ENCODE results near the gene NDUFB4. TPM values are rescaled to one million over a fixed set of nuclear protein-coding genes. Genes with fewer than 3 reads are reported as not detected.
A peak's percentile ranks its signal among the peaks of the same experiment; 100 is the strongest.

The NDUFB4 gene
- total RNA-seq, 1 donor from 2014 or later = 119 TPM

DNA sequence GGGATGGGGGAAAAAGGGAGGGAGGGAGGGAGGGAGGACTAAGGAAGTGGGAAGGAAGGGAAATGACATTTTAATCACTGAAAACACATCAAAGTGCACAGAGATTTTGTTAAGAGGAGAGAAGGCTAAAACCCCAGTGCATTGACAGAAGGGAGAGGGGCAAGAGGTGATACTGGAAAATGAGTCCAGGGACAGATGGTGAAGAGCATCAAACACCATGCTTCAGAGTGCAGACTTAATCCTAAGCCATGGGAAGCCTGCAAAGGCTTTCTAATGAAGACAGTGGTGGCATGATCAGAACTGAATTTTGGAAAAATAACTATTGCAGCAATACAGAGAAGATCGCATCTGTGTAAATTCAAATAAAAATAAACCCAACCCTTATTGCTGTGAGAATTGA lies 44.1 kb downstream of the NDUFB4 start:
- H3K27me3 Mint-ChIP-seq (ENCODE audit: unreplicated experiment) = no peaks in the 10 kb centered on the region
- peaks cover 9% of the 10 kb centered on the region for H3K4me1 Mint-ChIP-seq (ENCODE audit: low read depth, unreplicated experiment)
- no peaks in the 10 kb centered on the region for H3K36me3 Mint-ChIP-seq (ENCODE audit: unreplicated experiment)
- no peak overlapping the region for H3K27ac Mint-ChIP-seq (ENCODE audit: unreplicated experiment)
- TF ChIP-seq, protein P1, sequence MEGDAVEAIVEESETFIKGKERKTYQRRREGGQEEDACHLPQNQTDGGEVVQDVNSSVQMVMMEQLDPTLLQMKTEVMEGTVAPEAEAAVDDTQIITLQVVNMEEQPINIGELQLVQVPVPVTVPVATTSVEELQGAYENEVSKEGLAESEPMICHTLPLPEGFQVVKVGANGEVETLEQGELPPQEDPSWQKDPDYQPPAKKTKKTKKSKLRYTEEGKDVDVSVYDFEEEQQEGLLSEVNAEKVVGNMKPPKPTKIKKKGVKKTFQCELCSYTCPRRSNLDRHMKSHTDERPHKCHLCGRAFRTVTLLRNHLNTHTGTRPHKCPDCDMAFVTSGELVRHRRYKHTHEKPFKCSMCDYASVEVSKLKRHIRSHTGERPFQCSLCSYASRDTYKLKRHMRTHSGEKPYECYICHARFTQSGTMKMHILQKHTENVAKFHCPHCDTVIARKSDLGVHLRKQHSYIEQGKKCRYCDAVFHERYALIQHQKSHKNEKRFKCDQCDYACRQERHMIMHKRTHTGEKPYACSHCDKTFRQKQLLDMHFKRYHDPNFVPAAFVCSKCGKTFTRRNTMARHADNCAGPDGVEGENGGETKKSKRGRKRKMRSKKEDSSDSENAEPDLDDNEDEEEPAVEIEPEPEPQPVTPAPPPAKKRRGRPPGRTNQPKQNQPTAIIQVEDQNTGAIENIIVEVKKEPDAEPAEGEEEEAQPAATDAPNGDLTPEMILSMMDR (IDR thresholded peaks at IDR 0.05; ENCODE audit: partially characterized antibody, unreplicated experiment) = no peak
- no peaks in the 10 kb centered on the region for H3K9me3 Mint-ChIP-seq (ENCODE audit: unreplicated experiment)
- no peak for DNase-seq
- H3K4me3 Mint-ChIP-seq (ENCODE audit: unreplicated experiment) = no peak overlapping the region

DNA sequence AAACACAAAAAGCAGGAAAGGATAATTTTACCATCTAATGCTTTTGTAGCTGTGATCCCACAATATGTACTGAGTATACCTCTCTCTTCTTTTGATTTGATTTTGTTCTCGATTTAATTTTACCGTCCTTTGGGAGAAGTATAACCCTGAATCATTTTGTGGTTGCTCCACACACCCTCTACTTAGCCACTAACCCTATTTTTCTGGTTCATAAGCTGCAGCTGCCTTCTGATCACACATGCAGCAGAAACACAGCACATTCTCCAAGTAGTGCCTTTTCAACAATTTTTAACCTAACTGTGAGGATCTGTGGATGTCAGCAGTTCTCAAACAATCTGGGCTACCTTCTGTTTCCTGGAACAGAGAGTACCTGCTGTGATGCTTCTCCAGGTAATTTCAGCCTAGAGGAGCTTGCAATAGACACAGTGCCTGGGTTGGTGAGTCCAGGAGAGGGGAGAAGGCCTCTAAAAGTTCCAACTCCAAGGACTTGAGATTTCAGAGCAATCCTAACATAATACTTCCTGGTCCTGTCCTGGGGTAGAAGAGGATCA lies 45.6 kb downstream of the NDUFB4 start:
- Mint-ChIP-seq H3K27me3 (ENCODE audit: unreplicated experiment) (no peaks in the 10 kb centered on the region), H3K4me1 (ENCODE audit: low read depth, unreplicated experiment) (peaks cover 17% of the 10 kb centered on the region), H3K27ac (ENCODE audit: unreplicated experiment) (no peak overlapping the region), H3K36me3 (ENCODE audit: unreplicated experiment) (no peaks in the 10 kb centered on the region), H3K9me3 (ENCODE audit: unreplicated experiment) (no peaks in the 10 kb centered on the region), H3K4me3 (ENCODE audit: unreplicated experiment) (no peak overlapping the region)
- DNase-seq = no peak
- TF ChIP-seq, protein P1 (IDR thresholded peaks at IDR 0.05; ENCODE audit: partially characterized antibody, unreplicated experiment) = no peak

DNA sequence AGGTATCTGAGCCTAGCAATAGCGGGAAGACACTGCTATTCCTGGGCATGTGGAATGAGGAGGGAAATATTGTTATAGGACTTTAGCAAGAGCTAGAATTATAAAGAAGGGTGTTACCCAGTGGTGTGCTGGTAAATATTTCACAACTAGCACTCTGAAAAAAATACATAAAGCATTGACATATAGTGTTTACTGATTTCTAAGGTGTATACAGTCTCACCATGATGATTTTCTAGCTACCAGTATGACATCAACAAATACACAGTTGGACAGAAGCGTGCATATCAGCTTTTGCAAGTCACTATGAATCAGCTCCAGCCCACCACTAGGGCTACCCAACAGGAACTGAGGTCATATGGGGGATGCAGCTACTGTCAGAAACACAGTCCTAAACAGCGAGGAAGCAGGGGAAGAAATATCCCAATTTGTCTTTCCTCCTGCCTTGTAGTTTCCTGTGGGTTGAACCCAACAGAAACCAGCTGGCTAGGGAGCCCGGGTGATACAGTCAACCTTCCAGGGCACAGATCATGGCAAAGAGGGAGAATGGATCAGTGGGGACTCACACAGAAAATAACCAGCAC lies 46.3 kb downstream of the NDUFB4 start:
- H3K4me1 Mint-ChIP-seq (ENCODE audit: low read depth, unreplicated experiment) = peaks cover 20% of the 10 kb centered on the region
- H3K9me3 Mint-ChIP-seq (ENCODE audit: unreplicated experiment) = no peaks in the 10 kb centered on the region
- H3K27ac Mint-ChIP-seq (ENCODE audit: unreplicated experiment) = no peak overlapping the region
- no peaks in the 10 kb centered on the region for H3K36me3 Mint-ChIP-seq (ENCODE audit: unreplicated experiment)
- H3K27me3 Mint-ChIP-seq (ENCODE audit: unreplicated experiment) = no peaks in the 10 kb centered on the region
- TF ChIP-seq, protein P1 (IDR thresholded peaks at IDR 0.05; ENCODE audit: partially characterized antibody, unreplicated experiment) = no peak
- H3K4me3 Mint-ChIP-seq (ENCODE audit: unreplicated experiment) = no peak overlapping the region
- DNase-seq = no peak

DNA sequence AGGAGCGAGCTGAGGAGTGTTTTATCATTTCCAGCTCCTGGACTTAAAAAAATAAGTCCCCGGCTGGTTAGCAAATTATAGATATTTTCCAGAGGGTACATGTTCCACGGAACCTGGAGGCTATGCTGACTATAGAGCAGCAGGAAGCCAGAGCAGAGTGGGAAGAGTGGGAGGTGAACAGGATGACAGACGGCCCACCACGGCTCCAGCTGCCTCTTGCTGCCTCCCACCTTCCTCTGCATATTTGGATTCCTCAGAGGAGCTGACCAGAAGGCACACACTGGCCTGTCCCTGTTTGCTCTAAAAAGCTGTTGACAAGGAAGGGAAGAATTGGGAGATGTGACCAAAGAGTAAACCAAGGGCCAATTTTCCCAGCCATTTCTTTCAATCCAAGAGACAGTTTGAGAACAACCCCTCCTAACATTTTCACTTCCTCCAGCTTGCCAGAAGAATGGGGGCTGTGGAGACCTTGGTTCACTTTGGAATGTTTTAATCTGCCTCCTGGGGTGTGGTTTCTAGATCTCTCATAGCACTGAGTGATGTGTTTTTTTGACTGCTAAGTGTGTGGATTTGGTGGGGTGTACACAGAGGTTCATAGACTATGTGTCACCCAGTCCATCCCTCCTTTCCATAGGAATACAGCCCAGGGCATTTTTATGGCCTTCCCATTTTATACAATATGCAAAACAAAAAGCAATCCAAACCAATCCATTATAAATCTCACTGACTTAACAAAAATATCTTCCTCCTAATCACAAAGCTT lies 49.1 kb downstream of the NDUFB4 start:
- no peaks in the 10 kb centered on the region for H3K36me3 Mint-ChIP-seq (ENCODE audit: unreplicated experiment)
- no peaks in the 10 kb centered on the region for H3K27me3 Mint-ChIP-seq (ENCODE audit: unreplicated experiment)
- TF ChIP-seq, protein P1 (IDR thresholded peaks at IDR 0.05; ENCODE audit: partially characterized antibody, unreplicated experiment) = no peak
- H3K4me1 Mint-ChIP-seq (ENCODE audit: low read depth, unreplicated experiment) = peaks cover 18% of the 10 kb centered on the region
- H3K27ac Mint-ChIP-seq (ENCODE audit: unreplicated experiment) = peak overlapping the region; percentile 77
- no peak overlapping the region for H3K4me3 Mint-ChIP-seq (ENCODE audit: unreplicated experiment)
- H3K9me3 Mint-ChIP-seq (ENCODE audit: unreplicated experiment) = peaks cover 3% of the 10 kb centered on the region
- DNase-seq = peak; percentile 36
